ENCODE measurements around the gene RAB8B.

Gene RAB8B

DNA sequence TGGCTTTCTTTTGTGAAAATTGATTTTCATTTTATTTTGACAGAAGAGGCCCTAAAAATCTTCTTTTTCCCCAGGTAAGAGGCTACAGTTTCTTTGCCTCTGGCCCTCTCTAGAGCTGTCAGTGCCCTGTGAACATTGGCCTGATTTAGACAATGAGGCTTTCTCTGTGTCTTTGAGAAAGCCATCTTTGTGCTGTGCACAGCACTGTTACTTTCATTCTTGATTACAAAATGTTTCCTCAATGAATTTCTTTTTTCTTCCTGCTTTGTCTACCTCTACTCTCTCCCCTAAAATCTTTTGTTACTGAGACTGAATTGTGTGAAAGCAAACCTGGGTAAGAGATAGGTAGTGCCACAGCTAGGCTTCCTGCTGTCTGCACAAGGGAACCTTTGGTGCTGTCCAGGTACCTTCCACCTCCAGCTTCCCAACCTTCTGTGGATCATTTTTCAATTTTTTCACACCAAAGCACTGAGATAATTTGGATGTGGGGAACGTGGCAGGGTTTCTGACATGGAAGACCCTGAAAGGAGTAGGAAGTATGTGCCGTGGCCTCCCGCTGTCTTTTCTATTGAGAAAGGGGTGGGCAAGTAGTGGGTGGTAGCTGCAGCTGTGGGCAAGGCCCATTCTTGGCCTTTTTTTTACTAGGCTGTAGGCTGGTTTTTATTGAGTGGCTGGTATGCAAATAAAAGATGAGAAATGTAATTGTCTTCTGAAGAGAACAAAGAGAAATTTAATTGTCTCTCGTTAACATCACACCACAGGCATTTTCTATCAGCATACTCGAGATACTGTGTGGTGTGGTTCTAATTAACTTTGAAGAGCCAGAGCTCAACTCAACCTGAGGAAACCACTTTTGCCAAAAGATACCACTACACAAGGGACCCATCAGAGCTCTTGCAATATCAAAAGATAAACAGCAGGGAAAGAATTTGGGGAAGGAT, 21.0 kb downstream of the RAB8B start:
- Mint-ChIP-seq H3K4me3 (peak overlapping the region; percentile 63), H3K36me3 (ENCODE audit: low read depth) (peaks cover 27% of the 10 kb centered on the region), H3K27ac (peak overlapping the region; percentile 91), H3K4me1 (ENCODE audit: low read depth) (peaks cover 64% of the 10 kb centered on the region), H3K9me3 (no peaks in the 10 kb centered on the region), H3K27me3 (ENCODE audit: low read depth) (no peaks in the 10 kb centered on the region)

DNA sequence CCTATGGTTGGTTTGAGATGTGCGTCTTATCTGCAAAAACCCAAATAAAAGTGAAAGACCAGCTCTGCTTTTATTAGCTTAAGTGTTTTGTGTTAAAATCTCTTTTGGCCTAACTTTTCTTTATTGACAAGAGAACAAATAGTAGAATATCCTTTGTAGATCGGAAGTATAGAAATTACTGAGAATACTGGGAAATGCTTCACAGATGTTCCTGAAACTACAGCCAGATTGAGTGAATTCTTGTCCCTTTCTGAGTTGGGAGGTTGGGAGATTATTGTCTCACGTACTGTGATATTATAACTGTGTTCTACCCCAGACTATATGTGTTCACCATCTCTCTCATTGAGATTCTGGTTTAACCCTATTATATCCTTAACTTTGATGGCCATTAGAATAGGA, 21.7 kb downstream of the RAB8B start:
- Mint-ChIP-seq H3K4me1 (ENCODE audit: low read depth) (peaks cover 66% of the 10 kb centered on the region), H3K36me3 (ENCODE audit: low read depth) (peaks cover 27% of the 10 kb centered on the region), H3K27me3 (ENCODE audit: low read depth) (no peaks in the 10 kb centered on the region), H3K9me3 (no peaks in the 10 kb centered on the region), H3K27ac (peak overlapping the region; percentile 91), H3K4me3 (peak overlapping the region; percentile 63)

- H3K4me3 Mint-ChIP-seq: no peak overlapping the region
- H3K9me3 Mint-ChIP-seq: no peaks in the 10 kb centered on the region
- peak overlapping the region; percentile 91 for H3K27ac Mint-ChIP-seq
- H3K36me3 Mint-ChIP-seq (ENCODE audit: low read depth): peaks cover 25% of the 10 kb centered on the region
- H3K27me3 Mint-ChIP-seq (ENCODE audit: low read depth): no peaks in the 10 kb centered on the region
- peaks cover 62% of the 10 kb centered on the region for H3K4me1 Mint-ChIP-seq (ENCODE audit: low read depth)
Observed at GRCh38 chr15:63211549-63211948, 22.1 kb downstream of the RAB8B start.

DNA sequence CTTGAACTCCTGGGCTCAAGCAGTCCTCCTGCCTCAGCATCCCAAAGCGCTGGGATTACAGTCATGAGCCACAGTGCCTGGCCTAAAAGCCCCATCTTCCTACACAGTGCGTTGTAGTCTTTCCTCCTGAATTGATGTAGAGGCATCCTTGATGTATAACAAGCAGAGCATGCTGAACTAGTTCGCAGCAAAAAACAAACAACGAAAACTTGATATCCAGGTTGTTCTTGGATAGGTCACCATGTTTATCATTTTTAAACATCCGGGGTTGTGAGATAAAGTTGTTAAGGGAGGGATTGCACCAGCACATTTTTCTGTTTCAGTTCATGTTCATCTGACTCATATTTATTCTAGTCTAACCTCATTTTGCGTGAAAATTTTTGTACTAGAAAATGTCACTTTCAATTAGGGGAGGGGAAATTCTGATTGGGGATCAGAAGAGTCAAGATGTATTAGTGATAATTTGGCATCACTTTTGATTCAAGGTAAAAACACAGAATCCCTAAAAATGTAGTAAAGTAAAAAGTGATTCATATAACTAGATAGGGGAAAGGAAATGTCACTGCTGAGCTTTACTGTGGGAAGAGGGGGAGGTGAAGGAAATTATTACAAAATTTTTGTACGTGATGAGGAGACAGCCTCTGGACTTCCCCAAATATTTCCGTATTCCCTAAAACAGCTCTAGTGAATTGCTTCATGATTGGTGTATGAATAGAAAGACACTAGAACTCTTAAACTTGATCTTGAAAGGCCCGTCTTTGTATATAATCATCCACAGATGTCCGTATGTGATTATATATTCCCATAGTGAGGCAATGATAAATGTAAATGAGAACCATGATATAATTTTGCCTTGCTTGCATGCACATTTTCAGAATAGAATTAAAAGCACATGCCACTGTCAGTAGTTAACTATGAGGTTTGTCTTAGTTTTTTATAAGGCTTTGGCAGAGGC, 22.9 kb downstream of the RAB8B start:
- Mint-ChIP-seq H3K9me3 (no peaks in the 10 kb centered on the region), H3K4me1 (ENCODE audit: low read depth) (peaks cover 55% of the 10 kb centered on the region), H3K4me3 (peak overlapping the region; percentile 65), H3K27me3 (ENCODE audit: low read depth) (no peaks in the 10 kb centered on the region), H3K27ac (peak overlapping the region; percentile 91), H3K36me3 (ENCODE audit: low read depth) (peaks cover 19% of the 10 kb centered on the region)

GRCh38 chr15:63218100-63218808, 28.8 kb downstream of the RAB8B start:
- peaks cover 20% of the 10 kb centered on the region for H3K36me3 Mint-ChIP-seq (ENCODE audit: low read depth)
- H3K9me3 Mint-ChIP-seq: no peaks in the 10 kb centered on the region
- H3K4me3 Mint-ChIP-seq: no peak overlapping the region
- H3K27me3 Mint-ChIP-seq (ENCODE audit: low read depth): no peaks in the 10 kb centered on the region
- H3K27ac Mint-ChIP-seq: no peak overlapping the region
- peaks cover 36% of the 10 kb centered on the region for H3K4me1 Mint-ChIP-seq (ENCODE audit: low read depth)

DNA sequence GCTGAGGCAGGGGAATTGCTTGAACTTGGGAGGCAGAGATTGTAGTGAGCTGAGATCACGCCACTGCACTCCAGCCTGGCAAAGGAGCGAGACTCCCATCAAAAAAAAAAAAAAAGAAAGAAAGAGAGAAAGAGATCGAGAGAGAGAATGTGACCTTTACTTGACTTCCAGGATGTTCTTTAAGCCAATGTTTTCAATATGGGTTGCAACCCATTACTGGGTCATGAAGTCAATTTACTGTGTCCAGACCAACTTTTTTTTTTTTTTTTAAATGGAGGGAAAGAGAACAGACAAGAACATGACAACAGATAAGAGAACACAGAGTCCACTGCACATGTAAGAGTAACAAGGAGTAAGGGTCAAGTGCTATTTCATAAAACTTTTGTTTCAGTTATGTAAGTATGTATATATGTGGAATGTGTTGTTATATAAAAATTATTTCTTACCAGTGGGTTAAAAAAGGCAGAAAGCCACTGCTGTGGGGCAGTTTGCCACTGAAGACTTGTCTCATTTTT, 29.8 kb downstream of the RAB8B start:
- no peaks in the 10 kb centered on the region for H3K9me3 Mint-ChIP-seq
- peaks cover 31% of the 10 kb centered on the region for H3K4me1 Mint-ChIP-seq (ENCODE audit: low read depth)
- peaks cover 23% of the 10 kb centered on the region for H3K36me3 Mint-ChIP-seq (ENCODE audit: low read depth)
- no peak overlapping the region for H3K27ac Mint-ChIP-seq
- no peak overlapping the region for H3K4me3 Mint-ChIP-seq
- H3K27me3 Mint-ChIP-seq (ENCODE audit: low read depth): no peaks in the 10 kb centered on the region

- no peak overlapping the region for H3K4me3 Mint-ChIP-seq
- no peak overlapping the region for H3K27ac Mint-ChIP-seq
- H3K36me3 Mint-ChIP-seq (ENCODE audit: low read depth): peaks cover 20% of the 10 kb centered on the region
- peaks cover 24% of the 10 kb centered on the region for H3K4me1 Mint-ChIP-seq (ENCODE audit: low read depth)
- no peaks in the 10 kb centered on the region for H3K27me3 Mint-ChIP-seq (ENCODE audit: low read depth)
- no peaks in the 10 kb centered on the region for H3K9me3 Mint-ChIP-seq
Observed at GRCh38 chr15:63221346-63221745, 31.9 kb downstream of the RAB8B start.

DNA sequence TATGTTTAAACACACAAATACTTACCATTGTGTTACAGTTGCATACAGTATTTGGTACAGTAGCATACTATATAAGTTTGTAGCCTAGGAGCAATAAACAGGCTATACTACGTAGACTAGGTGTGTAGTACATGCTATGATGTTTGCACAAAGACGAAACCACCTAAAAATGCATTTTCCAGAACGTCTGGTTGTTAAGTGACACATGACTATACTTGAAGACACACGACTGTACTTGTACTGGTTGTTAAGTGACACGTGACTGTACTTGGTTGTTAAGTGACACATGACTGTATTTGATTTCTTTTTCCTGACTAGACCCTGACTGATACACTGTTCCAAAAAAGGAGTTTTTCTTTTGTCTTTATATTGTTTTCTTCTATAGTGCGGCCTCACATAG, 34.1 kb downstream of the RAB8B start:
- H3K36me3 Mint-ChIP-seq (ENCODE audit: low read depth): peaks cover 25% of the 10 kb centered on the region
- no peaks in the 10 kb centered on the region for H3K27me3 Mint-ChIP-seq (ENCODE audit: low read depth)
- no peak overlapping the region for H3K27ac Mint-ChIP-seq

GRCh38 chr15:63225381-63225780, 36.0 kb downstream of the RAB8B start:
- Mint-ChIP-seq H3K9me3 (no peaks in the 10 kb centered on the region), H3K27me3 (ENCODE audit: low read depth) (no peaks in the 10 kb centered on the region), H3K36me3 (ENCODE audit: low read depth) (peaks cover 14% of the 10 kb centered on the region), H3K4me3 (no peak overlapping the region), H3K27ac (no peak overlapping the region), H3K4me1 (ENCODE audit: low read depth) (peaks cover 26% of the 10 kb centered on the region)

More for the DNA sequence above, 34.1 kb downstream of the RAB8B start:
- Mint-ChIP-seq H3K9me3 (no peaks in the 10 kb centered on the region), H3K4me1 (ENCODE audit: low read depth) (peaks cover 31% of the 10 kb centered on the region), H3K4me3 (no peak overlapping the region)

DNA sequence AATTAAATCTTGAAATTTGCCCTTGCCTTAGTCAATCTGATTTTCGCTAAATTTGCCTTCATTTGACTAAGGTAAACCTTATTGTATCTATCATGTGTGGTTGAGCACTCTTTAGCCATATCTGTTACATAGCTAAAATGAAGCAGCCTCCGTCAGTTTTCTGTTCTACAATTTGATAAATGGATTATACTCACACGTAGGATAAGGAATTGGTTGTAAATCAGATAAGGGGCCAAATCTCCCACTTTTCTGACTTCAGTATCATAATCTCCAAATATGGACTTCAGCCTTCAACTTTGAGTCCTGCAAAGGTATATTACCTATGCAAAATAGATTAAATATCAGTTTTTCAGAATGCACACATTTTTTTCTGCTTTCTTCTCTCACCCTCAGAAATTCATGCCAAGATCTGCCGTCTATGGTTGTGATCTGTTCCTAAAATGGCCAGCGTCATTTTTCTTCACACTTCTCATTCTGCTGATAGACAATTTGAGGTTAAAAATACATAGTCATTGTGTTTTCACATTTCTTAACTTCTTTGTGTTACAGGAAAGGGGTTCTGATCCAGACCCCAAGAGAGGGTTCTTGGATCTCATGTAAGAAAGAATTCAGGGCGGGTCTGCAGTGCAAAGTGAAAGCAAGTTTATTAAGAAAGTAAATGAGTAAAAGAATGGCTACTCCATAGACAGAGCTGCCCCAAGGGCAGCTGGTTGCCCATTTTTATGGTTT, 36.9 kb downstream of the RAB8B start:
- Mint-ChIP-seq H3K4me3 (peak overlapping the region; percentile 40), H3K36me3 (ENCODE audit: low read depth) (peaks cover 14% of the 10 kb centered on the region), H3K4me1 (ENCODE audit: low read depth) (peaks cover 21% of the 10 kb centered on the region), H3K27ac (no peak overlapping the region), H3K9me3 (no peaks in the 10 kb centered on the region), H3K27me3 (ENCODE audit: low read depth) (no peaks in the 10 kb centered on the region)

GRCh38 chr15:63226966-63227401, 37.6 kb downstream of the RAB8B start:
- peaks cover 25% of the 10 kb centered on the region for H3K4me1 Mint-ChIP-seq (ENCODE audit: low read depth)
- no peak overlapping the region for H3K4me3 Mint-ChIP-seq
- H3K27me3 Mint-ChIP-seq (ENCODE audit: low read depth): no peaks in the 10 kb centered on the region
- peaks cover 14% of the 10 kb centered on the region for H3K36me3 Mint-ChIP-seq (ENCODE audit: low read depth)
- H3K27ac Mint-ChIP-seq: no peak overlapping the region
- no peaks in the 10 kb centered on the region for H3K9me3 Mint-ChIP-seq

DNA sequence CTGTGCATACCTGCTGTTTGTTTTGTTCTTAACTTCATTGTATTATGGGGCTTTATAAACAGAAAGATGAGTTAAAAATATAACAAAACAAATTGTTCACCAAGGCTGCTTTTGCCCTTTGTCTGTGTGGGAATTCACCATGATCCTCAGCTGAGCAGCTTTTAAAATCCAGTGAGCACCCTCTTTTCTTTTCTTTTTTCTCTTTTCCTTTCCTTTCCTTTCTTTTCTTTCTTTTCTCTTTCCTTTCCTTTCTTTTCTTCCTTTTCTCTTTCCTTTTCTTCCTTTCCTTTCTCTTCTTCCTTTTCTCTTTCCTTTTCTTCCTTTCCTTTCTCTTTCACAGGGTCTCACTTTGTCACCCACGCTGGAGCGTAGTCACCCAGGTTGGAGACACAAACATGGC, 38.3 kb downstream of the RAB8B start:
- Mint-ChIP-seq H3K36me3 (ENCODE audit: low read depth) (peaks cover 14% of the 10 kb centered on the region), H3K27me3 (ENCODE audit: low read depth) (no peaks in the 10 kb centered on the region), H3K27ac (no peak overlapping the region), H3K4me3 (no peak overlapping the region), H3K4me1 (ENCODE audit: low read depth) (peaks cover 27% of the 10 kb centered on the region), H3K9me3 (no peaks in the 10 kb centered on the region)

DNA sequence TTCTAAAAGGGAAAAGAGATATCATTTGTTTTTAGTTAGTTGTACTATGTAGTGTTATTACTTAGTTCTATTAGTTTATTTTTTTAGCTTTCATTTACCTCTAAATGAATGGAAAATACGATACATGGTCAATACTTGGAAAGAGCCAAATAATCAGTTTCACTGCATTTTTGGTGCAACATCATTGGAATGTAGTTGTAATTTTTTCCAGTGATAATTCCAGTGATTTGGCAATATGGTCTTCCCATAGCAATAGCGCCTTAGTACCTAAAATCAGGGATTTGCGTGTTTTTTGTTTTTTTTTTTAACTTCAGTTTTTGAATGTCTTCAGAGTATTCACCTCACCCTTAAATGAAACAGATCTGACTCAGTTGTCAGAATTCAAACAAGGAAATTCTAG, 41.8 kb downstream of the RAB8B start:
- no peaks in the 10 kb centered on the region for H3K9me3 Mint-ChIP-seq
- peak overlapping the region; percentile 28 for H3K27ac Mint-ChIP-seq
- no peak overlapping the region for H3K4me3 Mint-ChIP-seq
- peaks cover 43% of the 10 kb centered on the region for H3K4me1 Mint-ChIP-seq (ENCODE audit: low read depth)
- no peaks in the 10 kb centered on the region for H3K27me3 Mint-ChIP-seq (ENCODE audit: low read depth)
- peaks cover 21% of the 10 kb centered on the region for H3K36me3 Mint-ChIP-seq (ENCODE audit: low read depth)
